IPS-18c (cell line): Measurements from ENCODE around the gene ANO7.

Experiments
- H3K4me3 ChIP-seq: 2 replicates; pipeline ENCODE4 v1.7.0; 2013; ENCODE audit warnings: low read depth, mild to moderate bottlenecking, low read length, moderate library complexity; ENCODE audit not compliant: insufficient read depth
- H3K9me3 ChIP-seq: one replicate; pipeline ENCODE4 v1.6.1; 2013; ENCODE audit warnings: mild to moderate bottlenecking, low read length, moderate library complexity; ENCODE audit not compliant: control insufficient read depth, insufficient read depth

The ANO7 gene

GRCh38 chr2:241199897-241200821, 11.7 kb downstream of the ANO7 start:
- H3K4me3 ChIP-seq, result no peak overlapping the region
- peaks cover 3% of the 10 kb centered on the region for H3K9me3 ChIP-seq

GRCh38 chr2:241200822-241201395, 12.4 kb downstream of the ANO7 start:
- Histone ChIP-seq H3K9me3 (peaks cover 3% of the 10 kb centered on the region), H3K4me3 (no peak overlapping the region)

- H3K4me3 ChIP-seq, result no peak overlapping the region
- H3K9me3 ChIP-seq, result peaks cover 3% of the 10 kb centered on the region
Observed at GRCh38 chr2:241201445-241202267, 13.2 kb downstream of the ANO7 start.

- Histone ChIP-seq H3K4me3 (no peak overlapping the region), H3K9me3 (peaks cover 3% of the 10 kb centered on the region)
Observed at GRCh38 chr2:241202268-241202585, 13.8 kb downstream of the ANO7 start.

GRCh38 chr2:241202681-241203080, 14.2 kb downstream of the ANO7 start:
- Histone ChIP-seq H3K9me3 (peaks cover 3% of the 10 kb centered on the region), H3K4me3 (no peak overlapping the region)

- Histone ChIP-seq H3K4me3 (no peak overlapping the region), H3K9me3 (peaks cover 3% of the 10 kb centered on the region)
Observed at GRCh38 chr2:241203218-241204009, 14.9 kb downstream of the ANO7 start.

- Histone ChIP-seq H3K9me3 (peaks cover 3% of the 10 kb centered on the region), H3K4me3 (no peak overlapping the region)
Observed at GRCh38 chr2:241204010-241204384, 15.5 kb downstream of the ANO7 start.

- Histone ChIP-seq H3K9me3 (peaks cover 3% of the 10 kb centered on the region), H3K4me3 (no peak overlapping the region)
Observed at GRCh38 chr2:241204490-241204889, 16.0 kb downstream of the ANO7 start.

GRCh38 chr2:241205086-241205485, 16.6 kb downstream of the ANO7 start:
- H3K9me3 ChIP-seq, result peaks cover 3% of the 10 kb centered on the region
- H3K4me3 ChIP-seq, result no peak overlapping the region

- H3K4me3 ChIP-seq, result no peak overlapping the region
- peaks cover 3% of the 10 kb centered on the region for H3K9me3 ChIP-seq
Observed at GRCh38 chr2:241207151-241207550, 18.7 kb downstream of the ANO7 start.

- Histone ChIP-seq H3K4me3 (no peak overlapping the region), H3K9me3 (no peaks in the 10 kb centered on the region)
Observed at GRCh38 chr2:241207641-241208040, 19.2 kb downstream of the ANO7 start.

- Histone ChIP-seq H3K4me3 (no peak overlapping the region), H3K9me3 (no peaks in the 10 kb centered on the region)
Observed at GRCh38 chr2:241208058-241208457, 19.6 kb downstream of the ANO7 start.

GRCh38 chr2:241209271-241209670, 20.8 kb downstream of the ANO7 start:
- Histone ChIP-seq H3K4me3 (no peak overlapping the region), H3K9me3 (no peaks in the 10 kb centered on the region)

- H3K4me3 ChIP-seq, result no peak overlapping the region
- no peaks in the 10 kb centered on the region for H3K9me3 ChIP-seq
Observed at GRCh38 chr2:241211276-241211675, 22.8 kb downstream of the ANO7 start.

GRCh38 chr2:241213041-241213440, 24.6 kb downstream of the ANO7 start:
- no peaks in the 10 kb centered on the region for H3K9me3 ChIP-seq
- H3K4me3 ChIP-seq, result no peak overlapping the region

- H3K9me3 ChIP-seq, result no peaks in the 10 kb centered on the region
Observed at GRCh38 chr2:241213567-241213966, 25.1 kb downstream of the ANO7 start.

GRCh38 chr2:241214209-241214608, 25.7 kb downstream of the ANO7 start:
- Histone ChIP-seq H3K4me3 (no peak overlapping the region), H3K9me3 (no peaks in the 10 kb centered on the region)

More at GRCh38 chr2:241213567-241213966, 25.1 kb downstream of the ANO7 start:
- H3K4me3 ChIP-seq, result no peak overlapping the region
